ENCODE data around the gene CWC15.
"Not testable (repeated sequence)": the region's sequence is repeated elsewhere in the genome, so short reads cannot be mapped to it uniquely, and the experiment has no call there.

DNA sequence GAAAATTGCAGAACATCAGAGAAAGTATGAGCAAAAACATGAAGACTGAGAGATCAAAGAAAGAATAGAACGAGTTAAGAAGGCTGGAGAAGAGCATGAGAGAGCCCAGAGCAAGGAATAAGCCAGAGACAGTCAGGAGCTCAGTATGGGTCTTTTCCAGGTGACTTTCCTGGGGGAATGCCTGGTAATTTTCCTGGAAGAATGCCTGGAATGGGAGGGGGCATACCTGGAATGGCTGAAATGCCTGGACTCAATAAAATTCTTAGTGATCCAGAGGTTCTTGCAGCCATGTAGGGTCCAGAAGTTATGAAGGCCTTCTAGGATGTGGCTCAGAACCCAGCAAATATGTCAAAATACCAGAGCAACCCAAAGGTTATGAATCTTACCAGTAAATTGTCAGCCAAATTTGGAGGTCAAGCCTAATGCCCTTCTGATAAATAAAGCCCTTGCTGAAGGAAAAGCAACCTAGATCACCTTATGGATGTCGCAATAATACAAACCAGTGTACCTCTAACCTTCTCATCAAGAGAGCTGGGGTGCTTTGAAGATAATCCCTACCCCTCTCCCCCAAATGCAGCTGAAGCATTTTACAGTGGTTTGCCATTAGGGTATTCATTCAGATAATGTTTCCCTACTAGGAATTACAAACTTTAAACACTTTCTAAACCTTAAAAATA, 59.5 kb downstream of the CWC15 start:
- TF ChIP-seq ZNF558, ZNF121 (tag by site-specific recombination; IDR thresholded peaks at IDR 0.05): not testable (repeated sequence)

Data from HEK293 (cell line).